ENCODE data around the gene SHROOM1. TPM values are rescaled to one million over a fixed set of nuclear protein-coding genes. Genes with fewer than 3 reads are reported as not detected.

Gene SHROOM1
- total RNA-seq, 1 donor from 2014 or later = 6.3 TPM

- no peak for TF ChIP-seq CTCF (conservative IDR thresholded peaks at IDR 0.05; ENCODE audit: low read depth, low read length)
- no peak for DNase-seq (ENCODE audit: low read depth)
- H3K4me3 ChIP-seq (ENCODE audit: low read depth, low read length) = no peak overlapping the region
These were observed 44.6 kb downstream of the SHROOM1 start for GRCh38 chr5:132785864-132786263.

GRCh38 chr5:132785365-132785764 lies 45.1 kb downstream of the SHROOM1 start:
- TF ChIP-seq CTCF (conservative IDR thresholded peaks at IDR 0.05; ENCODE audit: low read depth, low read length) = no peak
- no peak for DNase-seq (ENCODE audit: low read depth)
- H3K4me3 ChIP-seq (ENCODE audit: low read depth, low read length) = no peak overlapping the region

- no peak for DNase-seq (ENCODE audit: low read depth)
- TF ChIP-seq CTCF (conservative IDR thresholded peaks at IDR 0.05; ENCODE audit: low read depth, low read length) = no peak
- no peak overlapping the region for H3K4me3 ChIP-seq (ENCODE audit: low read depth, low read length)
These were observed 48.3 kb downstream of the SHROOM1 start for GRCh38 chr5:132782101-132782500.

- no peak overlapping the region for H3K4me3 ChIP-seq (ENCODE audit: low read depth, low read length)
- DNase-seq (ENCODE audit: low read depth) = no peak
- TF ChIP-seq CTCF (conservative IDR thresholded peaks at IDR 0.05; ENCODE audit: low read depth, low read length) = no peak
These were observed 49.4 kb downstream of the SHROOM1 start for GRCh38 chr5:132781029-132781428.

GRCh38 chr5:132780577-132780976 lies 49.9 kb downstream of the SHROOM1 start:
- DNase-seq (ENCODE audit: low read depth) = no peak
- TF ChIP-seq CTCF (conservative IDR thresholded peaks at IDR 0.05; ENCODE audit: low read depth, low read length) = no peak
- no peak overlapping the region for H3K4me3 ChIP-seq (ENCODE audit: low read depth, low read length)

GRCh38 chr5:132779961-132780360 lies 50.5 kb downstream of the SHROOM1 start:
- TF ChIP-seq CTCF (conservative IDR thresholded peaks at IDR 0.05; ENCODE audit: low read depth, low read length) = no peak
- no peak for DNase-seq (ENCODE audit: low read depth)
- H3K4me3 ChIP-seq (ENCODE audit: low read depth, low read length) = no peak overlapping the region

- no peak for DNase-seq (ENCODE audit: low read depth)
- H3K4me3 ChIP-seq (ENCODE audit: low read depth, low read length) = no peak overlapping the region
- TF ChIP-seq CTCF (conservative IDR thresholded peaks at IDR 0.05; ENCODE audit: low read depth, low read length) = no peak
These were observed 51.6 kb downstream of the SHROOM1 start for GRCh38 chr5:132778856-132779255.

Measured in epithelial cell of proximal tubule (primary cell).